Kidney (tissue), 14 donors: ENCODE data around the gene RTEL1. TPM values are rescaled to one million over a fixed set of nuclear protein-coding genes. Genes with fewer than 3 reads are reported as not detected.
"Not testable (repeated sequence)": the region's sequence is repeated elsewhere in the genome, so short reads cannot be mapped to it uniquely, and the experiment has no call there.

Experiments
- DNase-seq, 5 donors: peaks; one replicate each; pipeline ENCODE4 v3.0.0-alpha.2; 2013 to 2020
- FAIRE-seq: peaks from 2 replicates; lab custom pipeline; 2012; peaks lifted over from hg19 to GRCh38; lab: Jason Lieb, UNC
- H3K27ac ChIP-seq, 2 donors: one replicate each; pipeline ENCODE4 v1.7.0; 2013; ENCODE audit warnings: low read depth in 2 of 2, low read length in 2 of 2, inconsistent platforms in 1 of 2
- H3K27me3 ChIP-seq: one replicate; pipeline ENCODE4 v1.7.1; 2013; ENCODE audit warnings: low read length, inconsistent platforms; ENCODE audit not compliant: control insufficient read depth, insufficient read depth
- H3K36me3 ChIP-seq, 3 donors: one replicate each; pipeline versions ENCODE4 v1.7.0 to v1.7.1; 2013; ENCODE audit warnings: low read length in 3 of 3, control low read depth in 1 of 3, inconsistent platforms in 1 of 3; ENCODE audit not compliant: insufficient read depth in 3 of 3, control insufficient read depth in 2 of 3
- H3K4me1 ChIP-seq, 3 donors: one replicate each; pipeline versions ENCODE4 v1.7.0 to v1.7.1; 2013; ENCODE audit warnings: low read length in 3 of 3, inconsistent platforms in 1 of 3, low read depth in 1 of 3; ENCODE audit not compliant: control insufficient read depth in 2 of 3, insufficient read depth in 2 of 3
- H3K4me3 ChIP-seq, 3 donors: one replicate each; pipeline versions ENCODE4 v1.7.0 to v1.8.1; 2013; ENCODE audit warnings: low read length in 3 of 3, control low read depth in 1 of 3, inconsistent platforms in 1 of 3
- H3K9ac ChIP-seq, 3 donors: one replicate each; pipeline versions ENCODE4 v1.7.0 to v1.7.1; 2013; ENCODE audit warnings: low read length in 3 of 3, control low read depth in 1 of 3, inconsistent platforms in 1 of 3
- H3K9me3 ChIP-seq, 3 donors: one replicate each; pipeline versions ENCODE4 v1.7.0 to v1.7.1; 2013; ENCODE audit warnings: low read length in 3 of 3, control low read depth in 1 of 3, inconsistent platforms in 1 of 3; ENCODE audit not compliant: control insufficient read depth in 2 of 3, insufficient read depth in 1 of 3
- CTCF ChIP-seq: IDR thresholded peaks from 3 replicates; pipeline ENCODE4 v1.5.1; 2012; ENCODE audit warnings: mild to moderate bottlenecking, moderate library complexity, borderline replicate concordance; ENCODE audit not compliant: insufficient read depth; ENCODE audit errors: extremely low read depth
- intact Hi-C: fragments of 100-400 bp; cut with DNase I; formaldehyde crosslinking; loops from one replicate; pipeline ENCODE4 v1.11.1; 2022
- polyA plus RNA-seq: library from polyadenylated mRNA; stranded (reverse); fragments of 350-450 nt; fragmentation: Illumina TruSeq; extraction: RNeasy Lipid Tissue Mini Kit (QIAGEN cat#74804); gene quantifications from one replicate; pipeline ENCODE4 v1.2.3, GENCODE V29; 2014; ENCODE audit warnings: low read depth, low replicate concordance; ENCODE audit not compliant: insufficient read depth
- total RNA-seq: library from RNA; stranded (reverse); fragmentation: NEBNext Ultra II Directional; extraction: Animal tissue kit (Norgen Biotek cat#: 25700); gene quantifications from one replicate; pipeline ENCODE4 v1.2.1, GENCODE V29; 2021
- donor health status: control.
- donor health status: control.
- donor health status: control.
- donor health status: control.
- donor health status: control.
- donor health status: DM: yes; HTN: yes; CAD: no.
- donor health status: Normal renal cell carcinoma (clear cell type).

The RTEL1 gene
- total and polyA plus RNA-seq, 2 donors from 2014 or later = 5.3 to 37.7 TPM

DNA sequence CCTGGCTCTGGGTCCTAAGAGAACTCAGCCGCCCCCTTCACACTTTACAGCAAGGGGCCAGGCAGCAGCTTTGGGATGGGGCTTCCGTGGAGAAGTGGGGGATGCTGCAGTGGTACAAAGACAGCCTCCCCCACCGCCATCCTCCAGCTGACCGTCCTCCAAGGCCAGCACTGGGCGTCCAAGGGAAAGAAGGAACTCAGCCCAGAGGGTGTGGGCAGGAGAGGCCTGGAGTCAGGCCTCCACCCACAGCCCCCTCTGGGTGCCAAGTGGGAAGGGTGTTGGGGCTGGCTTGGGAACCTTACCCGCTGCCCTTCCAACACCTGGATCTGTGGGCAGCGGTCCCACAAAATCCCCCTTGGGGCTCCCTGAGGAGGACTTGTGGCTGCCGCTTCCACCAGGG, 18.0 kb upstream of the RTEL1 start:
- intact Hi-C loops = no loop called here
- Histone ChIP-seq H3K9ac (no peak overlapping the region), H3K4me1 (peaks cover 0 to 5% (median 0%) of the 10 kb centered on the region in 3 donors), H3K27me3 (no peaks in the 10 kb centered on the region), H3K36me3 (no peaks in the 10 kb centered on the region), H3K4me3 (no peak overlapping the region), H3K27ac (peak overlapping the region in 1 of 2 donors; percentile 47), H3K9me3 (no peaks in the 10 kb centered on the region)
- peak in 2 of 5 donors; percentile 63 to 69 for DNase-seq
- no peak for TF ChIP-seq CTCF
- no peak for FAIRE-seq

DNA sequence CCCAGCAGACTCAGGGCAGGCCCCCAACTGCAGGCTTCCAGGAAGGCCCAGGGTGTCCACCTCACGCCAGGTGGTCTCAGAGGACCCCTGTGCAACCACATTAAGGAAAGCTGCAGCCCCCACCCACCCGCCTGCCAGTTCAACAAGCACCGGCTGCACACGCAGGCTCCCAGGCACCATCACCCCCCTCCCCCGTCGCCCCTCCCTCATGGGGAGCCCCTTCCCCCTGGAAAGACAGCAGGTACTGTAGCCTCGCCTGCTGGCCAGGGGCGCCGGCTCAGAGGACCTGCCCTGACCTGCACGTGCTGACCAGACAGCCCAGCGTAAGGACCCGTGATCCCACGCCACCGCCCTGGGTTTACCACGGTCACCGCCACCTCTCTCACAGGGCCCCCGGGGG, 17.4 kb upstream of the RTEL1 start:
- H3K9me3 ChIP-seq, H3K27ac ChIP-seq, H3K4me1 ChIP-seq, H3K36me3 ChIP-seq, H3K27me3 ChIP-seq, intact Hi-C loops, H3K4me3 ChIP-seq, H3K9ac ChIP-seq, FAIRE-seq: not testable (repeated sequence)
- DNase-seq = peak in 2 of 5 donors; percentile 83 to 85

- H3K9ac ChIP-seq = peak overlapping the region in 1 of 3 donors; percentile 55
- no peaks in the 10 kb centered on the region for H3K36me3 ChIP-seq
- DNase-seq (peak in 1 of 5 donors; percentile 90), FAIRE-seq (no peak)
- no peak for TF ChIP-seq CTCF
- H3K4me1 ChIP-seq = peaks cover 0 to 5% (median 0%) of the 10 kb centered on the region in 3 donors
- H3K9me3 ChIP-seq = no peaks in the 10 kb centered on the region
- intact Hi-C loops = no loop called here
- H3K4me3 ChIP-seq = peak overlapping the region in 2 of 3 donors; percentile 44 to 52
- H3K27ac ChIP-seq = peak overlapping the region; percentile 57 to 77
- H3K27me3 ChIP-seq = no peaks in the 10 kb centered on the region
These were observed 16.8 kb upstream of the RTEL1 start for GRCh38 chr20:63641146-63641791.

- peak; percentile 94 to 99 (median 98) for DNase-seq
- TF ChIP-seq CTCF = peak; percentile 41
- peak overlapping the region; percentile 57 to 77 for H3K27ac ChIP-seq
- no peak for FAIRE-seq
- no peaks in the 10 kb centered on the region for H3K36me3 ChIP-seq
- H3K9me3 ChIP-seq = no peaks in the 10 kb centered on the region
- H3K4me3 ChIP-seq = peak overlapping the region in 2 of 3 donors; percentile 29 to 44
- H3K9ac ChIP-seq = peak overlapping the region in 1 of 3 donors; percentile 19
- H3K27me3 ChIP-seq = no peaks in the 10 kb centered on the region
- H3K4me1 ChIP-seq = peaks cover 0 to 5% (median 0%) of the 10 kb centered on the region in 3 donors
- intact Hi-C loops = no loop called here
These were observed 16.2 kb upstream of the RTEL1 start for GRCh38 chr20:63641792-63642523.
